HL-60 (cell line): Measurements from ENCODE around the gene C19orf12.

Experiments
- CTCF ChIP-seq: IDR thresholded peaks from one replicate; pipeline ENCODE4 v1.5.1; 2011; ENCODE audit warnings: low read length, control low read depth, inconsistent platforms; ENCODE audit not compliant: insufficient read depth
- GABPA ChIP-seq: IDR thresholded peaks from 2 replicates; pipeline ENCODE4 v1.6.1; 2012; ENCODE audit warnings: low read depth
- POLR2AphosphoS5 ChIP-seq: IDR thresholded peaks from 2 replicates; pipeline ENCODE4 v1.6.1; 2012; ENCODE audit warnings: low read depth
- REST ChIP-seq: IDR thresholded peaks from 2 replicates; pipeline ENCODE4 v1.6.1; 2012; ENCODE audit warnings: low read depth; ENCODE audit not compliant: insufficient replicate concordance
- SPI1 ChIP-seq: IDR thresholded peaks from 2 replicates; pipeline ENCODE4 v1.6.1; 2012; ENCODE audit warnings: low read depth, mild to moderate bottlenecking, borderline replicate concordance

GRCh38 chr19:29667901-29668341 lies 47.1 kb downstream of the C19orf12 start:
- TF ChIP-seq CTCF (no peak), GABPA (no peak), POLR2AphosphoS5 (no peak), REST (no peak), SPI1 (no peak)
